Liver (tissue), 9 donors: ENCODE measurements around the gene DPP9. TPM values are rescaled to one million over a fixed set of nuclear protein-coding genes. Genes with fewer than 3 reads are reported as not detected.
A peak's percentile ranks its signal among the peaks of the same experiment; 100 is the strongest.

Source experiments
- DNase-seq: peaks from one replicate; pipeline ENCODE4 v3.0.0-alpha.2; 2017; ENCODE audit warnings: low spot score
- H3K27ac ChIP-seq, 2 donors: one replicate each; pipeline ENCODE4 v1.7.0; 2013; ENCODE audit warnings: inconsistent platforms in 2 of 2, low read length in 2 of 2, control low read depth in 1 of 2, low read depth in 1 of 2, mild to moderate bottlenecking in 1 of 2
- H3K27me3 ChIP-seq, 4 donors: one replicate each; pipeline versions ENCODE4 v1.6.1 to v1.7.0; 2013; ENCODE audit warnings: low read length in 3 of 4, inconsistent platforms in 1 of 4, mild to moderate bottlenecking in 1 of 4, moderate library complexity in 1 of 4; ENCODE audit not compliant: control insufficient read depth in 4 of 4, insufficient read depth in 4 of 4
- H3K36me3 ChIP-seq, 4 donors: one replicate each; pipeline versions ENCODE4 v1.6.1 to v1.7.0; 2013; ENCODE audit warnings: low read length in 3 of 4, mild to moderate bottlenecking in 3 of 4, low read depth in 1 of 4, moderate library complexity in 1 of 4; ENCODE audit not compliant: control insufficient read depth in 4 of 4, insufficient read depth in 3 of 4
- H3K4me1 ChIP-seq, 4 donors: one replicate each; pipeline versions ENCODE4 v1.6.1 to v1.7.0; 2013; ENCODE audit warnings: low read length in 3 of 4, mild to moderate bottlenecking in 3 of 4, moderate library complexity in 1 of 4; ENCODE audit not compliant: control insufficient read depth in 4 of 4, insufficient read depth in 4 of 4
- H3K4me3 ChIP-seq, 3 donors: one replicate each; pipeline versions ENCODE4 v1.6.1 to v1.7.0; 2013; ENCODE audit warnings: low read length in 3 of 3, control low read depth in 1 of 3, low read depth in 1 of 3, mild to moderate bottlenecking in 1 of 3
- H3K9ac ChIP-seq, 2 donors: one replicate each; pipeline ENCODE4 v1.7.0; 2013; ENCODE audit warnings: low read length in 2 of 2, mild to moderate bottlenecking in 2 of 2, moderate library complexity in 2 of 2, control low read depth in 1 of 2, low read depth in 1 of 2
- H3K9me3 ChIP-seq, 4 donors: one replicate each; pipeline versions ENCODE4 v1.6.1 to v1.7.0; 2013; ENCODE audit warnings: low read length in 3 of 4; ENCODE audit not compliant: control insufficient read depth in 4 of 4
- CTCF ChIP-seq: fragments of 150-350 bp; IDR thresholded peaks from 2 replicates; pipeline ENCODE4 v1.5.1; 2017; ENCODE audit warnings: improper control_type of control experiment, low read depth, low read length; ENCODE audit not compliant: missing input control
- EGR1 ChIP-seq, 2 donors: IDR thresholded peaks; 2 replicates each; pipeline ENCODE4 v1.6.1; 2016 to 2018; ENCODE audit warnings: antibody characterized with exemption in 2 of 2, low read depth in 2 of 2
- FOXA1 ChIP-seq: IDR thresholded peaks from 2 replicates; pipeline ENCODE4 v1.6.1; 2016; ENCODE audit warnings: antibody characterized with exemption
- FOXA2 ChIP-seq: IDR thresholded peaks from 2 replicates; pipeline ENCODE4 v1.6.1; 2016; ENCODE audit warnings: antibody characterized with exemption
- GABPA ChIP-seq, 2 donors: IDR thresholded peaks in 1 of 2; conservative IDR thresholded peaks in 1 of 2; 2 replicates each; pipeline ENCODE4 v1.6.1; 2016; ENCODE audit warnings: antibody characterized with exemption in 2 of 2, mild to moderate bottlenecking in 1 of 2, moderate library complexity in 1 of 2
- HNF4A ChIP-seq, 2 donors: conservative IDR thresholded peaks; 2 replicates each; pipeline ENCODE4 v1.6.1; 2016; ENCODE audit warnings: antibody characterized with exemption in 2 of 2, mild to moderate bottlenecking in 2 of 2
- HNF4G ChIP-seq: IDR thresholded peaks from 2 replicates; pipeline ENCODE4 v1.6.1; 2016; ENCODE audit warnings: antibody characterized with exemption
- JUND ChIP-seq, 2 donors: IDR thresholded peaks; 2 replicates each; pipeline ENCODE4 v1.6.1; 2016; ENCODE audit warnings: antibody characterized with exemption in 2 of 2
- MAX ChIP-seq: IDR thresholded peaks from 2 replicates; pipeline ENCODE4 v1.6.1; 2016; ENCODE audit warnings: antibody characterized with exemption
- NR2F2 ChIP-seq: IDR thresholded peaks from 2 replicates; pipeline ENCODE4 v1.6.1; 2016; ENCODE audit warnings: antibody characterized with exemption
- RAD21 ChIP-seq, 2 donors: IDR thresholded peaks; 2 replicates each; pipeline ENCODE4 v1.6.1; 2016; ENCODE audit warnings: antibody characterized with exemption in 2 of 2, mild to moderate bottlenecking in 2 of 2
- RXRA ChIP-seq, 2 donors: IDR thresholded peaks; 2 replicates each; pipeline ENCODE4 v1.6.1; 2017 to 2018; ENCODE audit warnings: antibody characterized with exemption in 2 of 2, mild to moderate bottlenecking in 1 of 2
- SP1 ChIP-seq: IDR thresholded peaks from 2 replicates; pipeline ENCODE4 v1.6.1; 2018; ENCODE audit warnings: antibody characterized with exemption, mild to moderate bottlenecking
- TAF1 ChIP-seq: conservative IDR thresholded peaks from 2 replicates; pipeline ENCODE4 v1.6.1; 2016; ENCODE audit warnings: antibody characterized with exemption, mild to moderate bottlenecking
- YY1 ChIP-seq: IDR thresholded peaks from 2 replicates; pipeline ENCODE4 v1.6.1; 2016; ENCODE audit warnings: antibody characterized with exemption, mild to moderate bottlenecking
- WGBS: extraction: QIAGEN DNeasy Blood & Tissue Kit; methylation state at CpG from one replicate; pipeline ENCODE4 v1.1.7; 2013; 5-methylcytosine and 5-hydroxymethylcytosine counted together
- polyA plus RNA-seq, 2 donors: library from polyadenylated mRNA; stranded (reverse) in 1 of 2; unstranded in 1 of 2; fragments of 200-250 nt in 1 of 2; fragments of >200 nt in 1 of 2; fragmentation: Nextera tagmentation in 1 of 2; extraction: Ambion mirVana in 1 of 2; gene quantifications; one replicate each; pipeline versions ENCODE4 v1.2.1 to v1.2.3, GENCODE V29; 2013 to 2015
- total RNA-seq, 2 donors: library from RNA; depleted of rRNA; stranded (reverse); fragments of >200 nt; gene quantifications; one replicate each; pipeline ENCODE4 v1.2.3, GENCODE V29; 2014
- TF ChIP-seq, protein P1 (sequence below): IDR thresholded peaks from 2 replicates; pipeline ENCODE4 v1.6.1; 2016; ENCODE audit warnings: antibody characterized with exemption
- TF ChIP-seq, protein P2 (sequence below): IDR thresholded peaks from 2 replicates; pipeline ENCODE4 v1.6.1; 2016; ENCODE audit warnings: antibody characterized with exemption
- TF ChIP-seq, protein P3 (sequence below): IDR thresholded peaks from 2 replicates; pipeline ENCODE4 v1.6.1; 2016; ENCODE audit warnings: antibody characterized with exemption, mild to moderate bottlenecking
- donor health status: healthy.
- donor health status: healthy.
- donor health status: healthy.
- donor health status: healthy.
- donor health status: healthy.

The DPP9 gene
- total and polyA plus RNA-seq, 4 donors = 20.5 to 74.5 (median 40.3) TPM

GRCh38 chr19:4719499-4719866 lies 4.2 kb downstream of the DPP9 start:
- 89% methylated on average over 11 of the region's 11 CpGs for WGBS
- no peak overlapping the region for H3K9ac ChIP-seq
- no peak for DNase-seq
- no peaks in the 10 kb centered on the region for H3K27me3 ChIP-seq
- H3K4me3 ChIP-seq = no peak overlapping the region
- H3K27ac ChIP-seq = no peak overlapping the region
- no peak for TF ChIP-seq JUND (IDR thresholded peaks at IDR 0.05)
- TF ChIP-seq, protein P1, sequence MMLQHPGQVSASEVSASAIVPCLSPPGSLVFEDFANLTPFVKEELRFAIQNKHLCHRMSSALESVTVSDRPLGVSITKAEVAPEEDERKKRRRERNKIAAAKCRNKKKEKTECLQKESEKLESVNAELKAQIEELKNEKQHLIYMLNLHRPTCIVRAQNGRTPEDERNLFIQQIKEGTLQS = no peak
- no peak for TF ChIP-seq FOXA1
- peaks cover 6 to 19% (median 15%) of the 10 kb centered on the region in 4 donors for H3K36me3 ChIP-seq
- no peaks in the 10 kb centered on the region for H3K9me3 ChIP-seq
- H3K4me1 ChIP-seq = peaks cover 7 to 79% (median 72%) of the 10 kb centered on the region in 4 donors

DNA sequence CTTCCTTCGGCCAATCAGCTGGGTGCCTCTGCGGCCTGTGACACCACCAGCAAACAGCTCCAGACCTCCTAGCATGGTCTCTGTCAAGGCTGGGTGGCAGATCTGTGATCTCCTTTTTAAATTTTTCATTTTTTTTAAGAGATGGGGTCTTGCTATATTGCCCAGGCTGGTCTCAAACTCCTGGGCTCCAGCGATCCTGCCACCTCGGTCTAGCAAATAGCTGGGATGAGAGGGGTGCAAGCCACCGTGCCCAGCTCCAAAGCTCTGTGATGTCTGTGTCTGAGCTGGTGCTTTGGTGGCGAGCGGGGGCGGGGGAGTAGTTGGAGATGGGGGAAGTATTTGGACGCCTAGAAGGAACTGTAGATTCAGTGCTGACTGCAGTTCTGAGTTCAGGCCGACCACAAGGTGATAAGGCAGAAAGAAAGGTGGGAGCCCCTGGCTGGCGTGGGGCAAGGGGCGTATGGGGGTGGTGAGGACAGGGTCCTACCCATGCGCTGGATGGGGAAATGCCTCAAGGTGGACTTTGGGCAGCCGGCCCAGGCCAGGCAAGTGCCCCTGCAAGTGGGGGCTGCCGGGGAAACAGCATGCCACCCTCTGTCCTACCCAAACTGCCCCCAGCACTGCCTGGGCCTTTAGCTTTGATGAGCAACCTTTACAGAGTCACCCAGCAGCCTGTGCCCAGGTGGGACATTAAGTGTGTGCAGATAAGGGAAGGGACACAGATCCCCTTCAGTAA lies 5.5 kb downstream of the DPP9 start:
- WGBS = 86% methylated on average over 15 of the region's 15 CpGs
- no peaks in the 10 kb centered on the region for H3K27me3 ChIP-seq
- peaks cover 7 to 21% (median 19%) of the 10 kb centered on the region in 4 donors for H3K36me3 ChIP-seq
- H3K4me1 ChIP-seq = peaks cover 15 to 91% (median 81%) of the 10 kb centered on the region in 4 donors
- H3K9me3 ChIP-seq = no peaks in the 10 kb centered on the region
- no peak for TF ChIP-seq TAF1
- TF ChIP-seq, protein P2, sequence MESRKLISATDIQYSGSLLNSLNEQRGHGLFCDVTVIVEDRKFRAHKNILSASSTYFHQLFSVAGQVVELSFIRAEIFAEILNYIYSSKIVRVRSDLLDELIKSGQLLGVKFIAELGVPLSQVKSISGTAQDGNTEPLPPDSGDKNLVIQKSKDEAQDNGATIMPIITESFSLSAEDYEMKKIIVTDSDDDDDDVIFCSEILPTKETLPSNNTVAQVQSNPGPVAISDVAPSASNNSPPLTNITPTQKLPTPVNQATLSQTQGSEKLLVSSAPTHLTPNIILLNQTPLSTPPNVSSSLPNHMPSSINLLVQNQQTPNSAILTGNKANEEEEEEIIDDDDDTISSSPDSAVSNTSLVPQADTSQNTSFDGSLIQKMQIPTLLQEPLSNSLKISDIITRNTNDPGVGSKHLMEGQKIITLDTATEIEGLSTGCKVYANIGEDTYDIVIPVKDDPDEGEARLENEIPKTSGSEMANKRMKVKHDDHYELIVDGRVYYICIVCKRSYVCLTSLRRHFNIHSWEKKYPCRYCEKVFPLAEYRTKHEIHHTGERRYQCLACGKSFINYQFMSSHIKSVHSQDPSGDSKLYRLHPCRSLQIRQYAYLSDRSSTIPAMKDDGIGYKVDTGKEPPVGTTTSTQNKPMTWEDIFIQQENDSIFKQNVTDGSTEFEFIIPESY = no peak
- no peak for TF ChIP-seq EGR1 (IDR thresholded peaks at IDR 0.05; ENCODE audit: low read depth in 2 of 2)
- TF ChIP-seq SP1 = no peak
- TF ChIP-seq, protein P1 = no peak
- TF ChIP-seq MAX = no peak
- no peak for TF ChIP-seq GABPA (IDR thresholded peaks at IDR 0.05 in 1 of 2, conservative IDR thresholded peaks at IDR 0.05 in 1 of 2)
- TF ChIP-seq JUND (IDR thresholded peaks at IDR 0.05) = no peak
- no peak for TF ChIP-seq FOXA1
- no peak for TF ChIP-seq FOXA2
- TF ChIP-seq, protein P3, sequence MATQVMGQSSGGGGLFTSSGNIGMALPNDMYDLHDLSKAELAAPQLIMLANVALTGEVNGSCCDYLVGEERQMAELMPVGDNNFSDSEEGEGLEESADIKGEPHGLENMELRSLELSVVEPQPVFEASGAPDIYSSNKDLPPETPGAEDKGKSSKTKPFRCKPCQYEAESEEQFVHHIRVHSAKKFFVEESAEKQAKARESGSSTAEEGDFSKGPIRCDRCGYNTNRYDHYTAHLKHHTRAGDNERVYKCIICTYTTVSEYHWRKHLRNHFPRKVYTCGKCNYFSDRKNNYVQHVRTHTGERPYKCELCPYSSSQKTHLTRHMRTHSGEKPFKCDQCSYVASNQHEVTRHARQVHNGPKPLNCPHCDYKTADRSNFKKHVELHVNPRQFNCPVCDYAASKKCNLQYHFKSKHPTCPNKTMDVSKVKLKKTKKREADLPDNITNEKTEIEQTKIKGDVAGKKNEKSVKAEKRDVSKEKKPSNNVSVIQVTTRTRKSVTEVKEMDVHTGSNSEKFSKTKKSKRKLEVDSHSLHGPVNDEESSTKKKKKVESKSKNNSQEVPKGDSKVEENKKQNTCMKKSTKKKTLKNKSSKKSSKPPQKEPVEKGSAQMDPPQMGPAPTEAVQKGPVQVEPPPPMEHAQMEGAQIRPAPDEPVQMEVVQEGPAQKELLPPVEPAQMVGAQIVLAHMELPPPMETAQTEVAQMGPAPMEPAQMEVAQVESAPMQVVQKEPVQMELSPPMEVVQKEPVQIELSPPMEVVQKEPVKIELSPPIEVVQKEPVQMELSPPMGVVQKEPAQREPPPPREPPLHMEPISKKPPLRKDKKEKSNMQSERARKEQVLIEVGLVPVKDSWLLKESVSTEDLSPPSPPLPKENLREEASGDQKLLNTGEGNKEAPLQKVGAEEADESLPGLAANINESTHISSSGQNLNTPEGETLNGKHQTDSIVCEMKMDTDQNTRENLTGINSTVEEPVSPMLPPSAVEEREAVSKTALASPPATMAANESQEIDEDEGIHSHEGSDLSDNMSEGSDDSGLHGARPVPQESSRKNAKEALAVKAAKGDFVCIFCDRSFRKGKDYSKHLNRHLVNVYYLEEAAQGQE = no peak
- TF ChIP-seq HNF4A (conservative IDR thresholded peaks at IDR 0.05) = no peak
- no peak for TF ChIP-seq HNF4G
- no peak for TF ChIP-seq YY1
- no peak for TF ChIP-seq CTCF
- no peak for TF ChIP-seq RXRA (IDR thresholded peaks at IDR 0.05)
- no peak for TF ChIP-seq RAD21 (IDR thresholded peaks at IDR 0.05)
- TF ChIP-seq NR2F2 = no peak
- peak overlapping the region in 1 of 2 donors; percentile 30 for H3K27ac ChIP-seq
- H3K4me3 ChIP-seq = no peak overlapping the region
- no peak for DNase-seq
- H3K9ac ChIP-seq = no peak overlapping the region
